GM19239 (cell line): Measurements from ENCODE around the gene PXK.

Experiments
- DNase-seq: peaks from one replicate; pipeline ENCODE4 v3.0.0; 2011; ENCODE audit warnings: low spot score; ENCODE audit not compliant: insufficient read length
- FAIRE-seq: peaks from 2 replicates; lab custom pipeline; 2011; peaks lifted over from hg19 to GRCh38; lab: Jason Lieb, UNC

The PXK gene

GRCh38 chr3:58441514-58442450, 109.1 kb downstream of the PXK start:
- no peak for FAIRE-seq
- no peak for DNase-seq

- FAIRE-seq (no peak), DNase-seq (no peak)
Measured at GRCh38 chr3:58452176-58452575, 119.5 kb downstream of the PXK start.

GRCh38 chr3:58459160-58459559, 126.5 kb downstream of the PXK start:
- FAIRE-seq (no peak), DNase-seq (no peak)

- FAIRE-seq (no peak), DNase-seq (no peak)
Measured at GRCh38 chr3:58462829-58463180, 130.1 kb downstream of the PXK start.

- peak; percentile 83 for FAIRE-seq
Measured at GRCh38 chr3:58463181-58463941, 130.7 kb downstream of the PXK start.

GRCh38 chr3:58463942-58464271, 131.2 kb downstream of the PXK start:
- no peak for FAIRE-seq
- DNase-seq: no peak

More at GRCh38 chr3:58463181-58463941, 130.7 kb downstream of the PXK start:
- peak; percentile 73 for DNase-seq

GRCh38 chr3:58464866-58465265, 132.2 kb downstream of the PXK start:
- no peak for DNase-seq
- FAIRE-seq: no peak

GRCh38 chr3:58466899-58467563, 134.3 kb downstream of the PXK start:
- no peak for FAIRE-seq

GRCh38 chr3:58469096-58469495, 136.4 kb downstream of the PXK start:
- no peak for FAIRE-seq
- DNase-seq: no peak

More at GRCh38 chr3:58466899-58467563, 134.3 kb downstream of the PXK start:
- DNase-seq: no peak

- no peak for FAIRE-seq
- DNase-seq: no peak
Measured at GRCh38 chr3:58470363-58471024, 137.8 kb downstream of the PXK start.

- no peak for FAIRE-seq
- DNase-seq: no peak
Measured at GRCh38 chr3:58471025-58471887, 138.6 kb downstream of the PXK start.

- FAIRE-seq: no peak
Measured at GRCh38 chr3:58473275-58473674, 140.6 kb downstream of the PXK start.

GRCh38 chr3:58474348-58474911, 141.7 kb downstream of the PXK start:
- FAIRE-seq: no peak

More at GRCh38 chr3:58473275-58473674, 140.6 kb downstream of the PXK start:
- no peak for DNase-seq

GRCh38 chr3:58474967-58475578, 142.4 kb downstream of the PXK start:
- FAIRE-seq (no peak), DNase-seq (no peak)

More at GRCh38 chr3:58474348-58474911, 141.7 kb downstream of the PXK start:
- no peak for DNase-seq
